Measurements from ENCODE around the gene CDH23.

Gene CDH23

DNA sequence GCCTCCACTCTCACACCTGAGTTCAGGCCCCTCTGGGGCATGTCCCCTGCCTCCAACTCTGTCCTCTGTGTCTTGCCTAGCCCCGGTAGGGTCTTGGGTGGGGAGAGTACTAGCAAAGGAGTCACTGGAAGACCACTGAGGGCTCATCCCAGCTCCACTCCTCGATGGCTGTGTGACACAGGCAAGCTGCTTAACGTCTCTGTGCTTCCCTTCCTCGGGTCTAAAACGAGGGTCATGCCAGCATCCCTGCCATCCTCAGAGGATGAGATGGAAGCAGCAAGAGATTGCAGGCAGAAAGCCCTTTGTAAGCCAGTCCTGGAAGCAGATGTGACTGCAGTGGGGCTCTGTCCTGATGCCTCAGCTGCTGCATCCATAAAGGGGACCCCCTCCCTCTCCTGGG, 338.1 kb downstream of the CDH23 start:
- Histone ChIP-seq H3K4me2 (no peak overlapping the region), H3K27ac (no peak overlapping the region), H2AFZ (ENCODE audit: low read depth) (no peak overlapping the region), H3K79me2 (ENCODE audit: insufficient read depth, low read depth) (no peaks in the 10 kb centered on the region), H3K36me3 (ENCODE audit: insufficient read depth) (no peaks in the 10 kb centered on the region), H3K4me1 (ENCODE audit: low read depth, poor library complexity, severe bottlenecking) (no peaks in the 10 kb centered on the region), H3K27me3 (ENCODE audit: insufficient read depth, low read depth) (no peaks in the 10 kb centered on the region; the same call in 1 of the 2 replicates), H4K20me1 (ENCODE audit: insufficient read depth) (no peaks in the 10 kb centered on the region), H3K9ac (no peak overlapping the region), H3K4me3 (IDR thresholded peaks at IDR 0.05; ENCODE audit: insufficient read depth, low read depth, low read length) (no peak overlapping the region)
- TF ChIP-seq, protein P1, sequence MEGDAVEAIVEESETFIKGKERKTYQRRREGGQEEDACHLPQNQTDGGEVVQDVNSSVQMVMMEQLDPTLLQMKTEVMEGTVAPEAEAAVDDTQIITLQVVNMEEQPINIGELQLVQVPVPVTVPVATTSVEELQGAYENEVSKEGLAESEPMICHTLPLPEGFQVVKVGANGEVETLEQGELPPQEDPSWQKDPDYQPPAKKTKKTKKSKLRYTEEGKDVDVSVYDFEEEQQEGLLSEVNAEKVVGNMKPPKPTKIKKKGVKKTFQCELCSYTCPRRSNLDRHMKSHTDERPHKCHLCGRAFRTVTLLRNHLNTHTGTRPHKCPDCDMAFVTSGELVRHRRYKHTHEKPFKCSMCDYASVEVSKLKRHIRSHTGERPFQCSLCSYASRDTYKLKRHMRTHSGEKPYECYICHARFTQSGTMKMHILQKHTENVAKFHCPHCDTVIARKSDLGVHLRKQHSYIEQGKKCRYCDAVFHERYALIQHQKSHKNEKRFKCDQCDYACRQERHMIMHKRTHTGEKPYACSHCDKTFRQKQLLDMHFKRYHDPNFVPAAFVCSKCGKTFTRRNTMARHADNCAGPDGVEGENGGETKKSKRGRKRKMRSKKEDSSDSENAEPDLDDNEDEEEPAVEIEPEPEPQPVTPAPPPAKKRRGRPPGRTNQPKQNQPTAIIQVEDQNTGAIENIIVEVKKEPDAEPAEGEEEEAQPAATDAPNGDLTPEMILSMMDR (conservative IDR thresholded peaks at IDR 0.05; ENCODE audit: low read depth, low read length): no peak

DNA sequence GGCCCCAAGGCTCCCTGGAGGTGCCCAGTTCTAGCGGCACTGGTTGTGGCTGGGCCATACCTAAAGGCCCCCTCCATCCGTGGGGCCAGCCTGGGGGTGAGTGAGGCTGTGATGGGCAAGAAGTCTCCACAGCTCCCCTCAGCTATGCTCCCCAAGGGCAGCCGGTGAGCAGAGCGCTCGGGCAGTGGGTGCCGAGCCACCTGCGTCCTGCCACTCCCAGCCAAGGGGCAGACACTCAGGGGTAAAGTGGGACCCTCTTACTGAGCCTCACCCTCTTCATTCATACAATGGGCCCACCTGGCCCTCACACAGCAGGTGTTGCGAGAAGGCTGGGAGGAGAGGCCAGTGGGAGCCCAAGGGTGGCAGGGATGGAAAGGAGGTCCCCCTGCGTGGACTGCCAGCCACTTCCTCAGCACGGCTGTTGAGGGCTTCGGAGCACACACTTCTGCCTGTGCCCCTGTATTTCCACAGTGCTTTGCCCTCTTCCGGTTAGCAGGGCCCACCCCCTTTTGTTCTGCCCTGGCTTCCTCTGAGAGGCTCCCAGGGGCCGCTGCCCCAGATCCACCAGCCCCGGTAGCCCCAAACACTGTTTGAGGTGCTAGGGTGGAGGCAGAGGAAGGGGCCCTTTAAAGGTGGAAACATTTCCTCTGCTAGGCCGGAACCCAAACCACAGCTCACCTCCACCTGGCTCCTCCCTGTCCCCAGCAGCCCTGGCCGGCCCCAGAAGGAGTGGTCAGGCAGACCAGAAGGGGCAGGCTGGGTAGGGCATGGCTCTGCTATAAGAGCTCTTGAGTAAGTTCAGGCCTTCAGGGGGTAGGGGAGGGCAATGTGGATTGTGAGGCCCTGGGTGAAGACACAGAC, 339.2 kb downstream of the CDH23 start:
- Histone ChIP-seq H3K79me2 (ENCODE audit: insufficient read depth, low read depth) (no peaks in the 10 kb centered on the region), H3K4me2 (no peak overlapping the region), H2AFZ (ENCODE audit: low read depth) (no peak overlapping the region), H3K4me1 (ENCODE audit: low read depth, poor library complexity, severe bottlenecking) (no peaks in the 10 kb centered on the region), H4K20me1 (ENCODE audit: insufficient read depth) (no peaks in the 10 kb centered on the region), H3K27ac (no peak overlapping the region), H3K4me3 (IDR thresholded peaks at IDR 0.05; ENCODE audit: insufficient read depth, low read depth, low read length) (no peak overlapping the region), H3K9ac (no peak overlapping the region), H3K36me3 (ENCODE audit: insufficient read depth) (no peaks in the 10 kb centered on the region), H3K27me3 (ENCODE audit: insufficient read depth, low read depth) (no peaks in the 10 kb centered on the region; the same call in 1 of the 2 replicates)
- TF ChIP-seq, protein P1 (conservative IDR thresholded peaks at IDR 0.05; ENCODE audit: low read depth, low read length): no peak

DNA sequence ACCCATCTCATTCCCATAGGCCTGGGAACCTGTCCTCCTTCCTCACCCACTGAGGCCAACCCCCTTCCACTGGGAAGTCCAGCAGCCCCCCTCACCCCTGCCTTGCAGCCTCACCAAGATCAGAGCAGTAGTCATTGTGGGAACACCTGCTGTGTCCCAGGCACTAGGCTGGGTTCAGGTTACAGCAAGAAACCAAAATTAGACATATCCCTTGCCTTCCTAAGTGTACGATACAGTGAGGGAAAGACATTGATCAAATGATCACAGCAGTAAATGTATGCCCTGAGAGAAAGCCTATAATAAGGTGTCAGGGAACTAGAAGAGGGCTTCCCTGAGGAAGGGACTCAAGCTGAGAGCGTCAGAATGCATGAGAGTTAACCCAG, 339.8 kb downstream of the CDH23 start:
- Histone ChIP-seq H3K27me3 (ENCODE audit: insufficient read depth, low read depth) (no peaks in the 10 kb centered on the region; the same call in 1 of the 2 replicates), H4K20me1 (ENCODE audit: insufficient read depth) (no peaks in the 10 kb centered on the region), H3K79me2 (ENCODE audit: insufficient read depth, low read depth) (no peaks in the 10 kb centered on the region), H3K9ac (no peak overlapping the region), H3K36me3 (ENCODE audit: insufficient read depth) (no peaks in the 10 kb centered on the region), H3K27ac (no peak overlapping the region), H3K4me3 (IDR thresholded peaks at IDR 0.05; ENCODE audit: insufficient read depth, low read depth, low read length) (no peak overlapping the region), H3K4me2 (no peak overlapping the region), H2AFZ (ENCODE audit: low read depth) (no peak overlapping the region), H3K4me1 (ENCODE audit: low read depth, poor library complexity, severe bottlenecking) (no peaks in the 10 kb centered on the region)
- TF ChIP-seq, protein P1 (conservative IDR thresholded peaks at IDR 0.05; ENCODE audit: low read depth, low read length): no peak

DNA sequence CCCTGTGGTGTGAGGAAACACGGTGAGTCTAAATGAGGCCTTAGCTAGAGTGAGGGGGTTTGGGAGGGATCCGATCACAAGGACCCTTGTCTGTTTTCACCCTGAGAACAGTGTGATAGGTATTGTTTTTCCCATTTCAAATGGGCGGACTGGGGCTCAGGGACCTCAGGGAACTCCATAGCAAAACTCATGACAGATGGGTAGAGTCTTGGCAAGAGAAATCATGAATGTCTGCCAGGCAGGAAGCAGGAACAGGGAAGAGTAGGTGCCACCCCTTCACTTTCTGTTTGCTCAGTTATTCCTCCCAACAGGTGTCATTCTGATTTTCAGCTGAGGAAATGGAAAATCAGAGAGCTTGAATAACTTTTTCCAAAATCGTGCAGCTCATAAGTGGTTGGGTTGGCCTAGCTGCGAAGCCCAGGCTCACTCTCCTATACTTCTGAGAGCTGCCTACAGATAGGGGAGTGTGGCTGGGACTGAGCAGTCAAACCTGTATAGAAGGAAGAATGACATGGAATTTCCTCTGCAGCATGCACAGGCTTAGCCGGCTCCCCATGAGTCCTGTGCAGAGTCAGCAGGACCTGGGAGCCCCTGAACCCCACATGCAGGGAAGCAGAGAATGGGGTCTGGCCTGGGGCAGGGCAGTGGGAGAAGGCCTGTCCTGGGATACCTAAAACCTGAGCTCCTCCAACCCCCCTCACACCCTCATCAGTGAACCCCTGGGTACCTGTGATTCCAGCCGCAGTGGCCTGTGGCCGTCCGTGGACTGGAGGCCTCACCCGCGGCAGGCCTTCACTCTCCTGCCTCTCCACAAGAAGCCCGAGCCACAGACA, 340.5 kb downstream of the CDH23 start:
- Histone ChIP-seq H3K4me3 (IDR thresholded peaks at IDR 0.05; ENCODE audit: insufficient read depth, low read depth, low read length) (no peak overlapping the region), H3K27ac (no peak overlapping the region), H3K9ac (no peak overlapping the region), H4K20me1 (ENCODE audit: insufficient read depth) (no peaks in the 10 kb centered on the region), H3K4me1 (ENCODE audit: low read depth, poor library complexity, severe bottlenecking) (no peaks in the 10 kb centered on the region), H3K4me2 (no peak overlapping the region), H3K36me3 (ENCODE audit: insufficient read depth) (no peaks in the 10 kb centered on the region), H3K27me3 (ENCODE audit: insufficient read depth, low read depth) (no peaks in the 10 kb centered on the region; the same call in 1 of the 2 replicates), H2AFZ (ENCODE audit: low read depth) (no peak overlapping the region), H3K79me2 (ENCODE audit: insufficient read depth, low read depth) (no peaks in the 10 kb centered on the region)
- TF ChIP-seq, protein P1 (conservative IDR thresholded peaks at IDR 0.05; ENCODE audit: low read depth, low read length): no peak
